Measurements from ENCODE around the gene CYP2E1. TPM values are rescaled to one million over a fixed set of nuclear protein-coding genes. Genes with fewer than 3 reads are reported as not detected.
"Not testable (repeated sequence)": the region's sequence is repeated elsewhere in the genome, so short reads cannot be mapped to it uniquely, and the experiment has no call there.

CYP2E1 gene
- total RNA-seq, 4 donors from 2014 or later = 0.31 to 2.3 (median 1.3) TPM

DNA sequence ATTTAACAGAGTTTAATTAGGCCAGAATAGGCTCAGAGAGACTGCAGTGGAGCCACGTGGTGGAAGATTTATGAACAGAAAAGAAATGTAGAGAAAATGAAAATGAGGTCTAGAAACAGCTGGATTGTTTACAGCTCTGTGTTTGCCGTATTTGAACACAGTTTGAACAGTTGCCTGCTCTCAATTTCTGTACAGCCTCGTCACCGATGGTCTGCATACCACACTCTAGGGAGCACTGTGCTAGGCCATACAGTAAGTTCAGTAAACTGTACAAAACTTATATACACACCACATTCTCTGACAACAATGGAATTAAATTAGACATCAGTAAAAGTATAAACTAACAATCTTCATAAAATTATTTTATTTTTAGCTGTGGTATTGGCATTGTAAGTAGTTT lies 11.1 kb upstream of the CYP2E1 start:
- TF ChIP-seq, protein P1, sequence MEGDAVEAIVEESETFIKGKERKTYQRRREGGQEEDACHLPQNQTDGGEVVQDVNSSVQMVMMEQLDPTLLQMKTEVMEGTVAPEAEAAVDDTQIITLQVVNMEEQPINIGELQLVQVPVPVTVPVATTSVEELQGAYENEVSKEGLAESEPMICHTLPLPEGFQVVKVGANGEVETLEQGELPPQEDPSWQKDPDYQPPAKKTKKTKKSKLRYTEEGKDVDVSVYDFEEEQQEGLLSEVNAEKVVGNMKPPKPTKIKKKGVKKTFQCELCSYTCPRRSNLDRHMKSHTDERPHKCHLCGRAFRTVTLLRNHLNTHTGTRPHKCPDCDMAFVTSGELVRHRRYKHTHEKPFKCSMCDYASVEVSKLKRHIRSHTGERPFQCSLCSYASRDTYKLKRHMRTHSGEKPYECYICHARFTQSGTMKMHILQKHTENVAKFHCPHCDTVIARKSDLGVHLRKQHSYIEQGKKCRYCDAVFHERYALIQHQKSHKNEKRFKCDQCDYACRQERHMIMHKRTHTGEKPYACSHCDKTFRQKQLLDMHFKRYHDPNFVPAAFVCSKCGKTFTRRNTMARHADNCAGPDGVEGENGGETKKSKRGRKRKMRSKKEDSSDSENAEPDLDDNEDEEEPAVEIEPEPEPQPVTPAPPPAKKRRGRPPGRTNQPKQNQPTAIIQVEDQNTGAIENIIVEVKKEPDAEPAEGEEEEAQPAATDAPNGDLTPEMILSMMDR (IDR thresholded peaks at IDR 0.05) = no peak
- ATAC-seq (ENCODE audit: low FRiP score) (no peak), DNase-seq (ENCODE audit: low spot score) (no peak)

DNA sequence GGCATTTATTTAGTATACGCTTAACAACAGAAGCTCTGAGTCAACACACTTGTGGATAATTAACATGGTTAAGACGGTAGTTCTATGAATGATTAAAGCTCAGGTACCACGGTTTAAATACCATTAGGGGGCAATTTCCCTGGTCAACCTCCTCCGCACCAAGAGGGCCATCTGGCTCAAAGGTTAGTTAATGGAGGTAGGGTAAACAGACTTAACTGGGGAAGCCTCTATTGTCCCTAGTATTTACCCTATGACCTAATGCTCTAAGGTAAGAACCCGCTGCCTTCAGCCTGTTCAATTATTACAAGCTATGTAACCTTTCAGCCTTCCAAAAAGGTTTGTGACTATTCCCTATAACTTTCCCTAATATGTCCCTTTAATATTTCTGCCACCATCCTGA lies 8.6 kb upstream of the CYP2E1 start:
- ATAC-seq (ENCODE audit: low FRiP score); DNase-seq (ENCODE audit: low spot score): not testable (repeated sequence)

DNA sequence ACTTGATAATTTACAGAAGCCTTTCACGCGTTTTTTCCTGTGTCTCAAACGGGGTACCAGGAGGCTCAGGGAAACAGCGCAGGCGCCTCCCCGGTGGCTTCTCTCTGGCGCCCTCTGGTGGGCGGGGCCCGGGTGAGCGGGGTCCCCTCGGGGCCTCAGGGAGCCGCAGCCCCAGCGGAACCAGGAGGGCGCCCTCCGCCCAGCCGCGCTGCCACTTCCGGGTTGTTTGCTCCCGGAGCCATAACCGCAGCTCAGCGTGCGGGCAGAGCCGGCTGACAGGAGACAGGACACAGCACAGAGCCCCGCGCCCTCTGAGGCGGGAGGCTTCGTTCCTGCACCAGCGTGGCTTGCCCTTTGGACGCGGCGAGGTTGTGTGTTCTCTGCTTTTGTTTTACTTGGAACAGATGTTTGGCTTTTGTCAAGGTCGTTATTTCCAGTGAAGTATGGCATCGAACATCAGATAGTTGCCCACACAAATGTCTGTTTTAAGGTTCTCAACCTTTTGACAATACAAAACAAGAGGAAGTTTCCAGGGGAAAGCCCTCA lies 6.9 kb upstream of the CYP2E1 start:
- TF ChIP-seq, protein P1 (IDR thresholded peaks at IDR 0.05) = peak in 1 of 3 donors; percentile 55

DNA sequence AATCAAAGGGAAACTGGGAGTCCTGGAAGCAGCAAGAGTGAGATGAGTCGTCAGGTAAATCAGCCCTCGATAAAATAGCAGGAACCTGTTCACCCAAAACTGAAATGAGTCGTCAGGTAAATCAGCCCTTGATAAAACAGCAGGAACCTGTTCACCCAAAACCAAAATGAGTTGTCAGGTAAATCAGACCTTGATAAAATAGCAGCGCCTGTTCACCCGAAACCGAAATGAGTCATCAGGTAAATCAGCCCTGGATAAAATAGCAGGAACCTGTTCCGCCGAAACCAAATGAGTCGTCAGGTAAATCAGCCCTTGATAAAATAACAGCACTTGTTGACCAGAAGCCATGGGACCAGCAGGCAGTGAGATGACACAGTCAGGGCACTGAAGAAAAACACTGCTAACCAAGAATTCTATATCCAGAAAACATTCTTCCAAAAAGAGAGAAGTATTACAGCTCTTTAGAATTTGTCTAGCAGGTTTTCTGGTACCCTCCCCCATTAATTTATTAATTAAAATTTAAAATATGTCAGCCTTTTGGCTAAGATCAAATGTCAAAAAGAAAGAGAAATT lies 3.4 kb upstream of the CYP2E1 start:
- no peak for DNase-seq (ENCODE audit: low spot score)
- no peak for ATAC-seq (ENCODE audit: low FRiP score)
- TF ChIP-seq, protein P1 (IDR thresholded peaks at IDR 0.05) = no peak

More for the DNA sequence above, 6.9 kb upstream of the CYP2E1 start:
- ATAC-seq (ENCODE audit: low FRiP score) = peak; percentile 85
- DNase-seq (ENCODE audit: low spot score) = peak; percentile 71

DNA sequence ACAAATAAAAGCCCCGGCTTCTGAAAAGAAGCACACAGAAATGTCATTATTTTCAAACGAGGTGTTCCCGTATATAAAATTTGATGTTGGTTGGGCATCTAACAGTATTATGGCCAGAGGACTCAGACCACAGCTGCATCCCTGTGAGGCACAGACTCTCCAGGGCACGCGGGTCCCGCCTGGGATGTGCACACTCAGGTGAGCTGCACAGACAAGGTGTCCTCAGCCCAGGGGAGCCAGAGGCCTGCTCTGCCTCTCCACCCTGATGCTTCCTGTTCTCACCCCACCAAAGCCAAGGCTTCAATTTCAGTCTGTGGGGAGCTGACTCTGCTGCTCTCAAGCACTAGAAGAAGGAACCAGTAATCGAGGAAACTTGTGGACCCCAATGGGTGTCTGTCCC lies 1.7 kb upstream of the CYP2E1 start:
- ATAC-seq (ENCODE audit: low FRiP score) (no peak), DNase-seq (ENCODE audit: low spot score) (no peak)
- TF ChIP-seq, protein P1 (IDR thresholded peaks at IDR 0.05) = no peak

DNA sequence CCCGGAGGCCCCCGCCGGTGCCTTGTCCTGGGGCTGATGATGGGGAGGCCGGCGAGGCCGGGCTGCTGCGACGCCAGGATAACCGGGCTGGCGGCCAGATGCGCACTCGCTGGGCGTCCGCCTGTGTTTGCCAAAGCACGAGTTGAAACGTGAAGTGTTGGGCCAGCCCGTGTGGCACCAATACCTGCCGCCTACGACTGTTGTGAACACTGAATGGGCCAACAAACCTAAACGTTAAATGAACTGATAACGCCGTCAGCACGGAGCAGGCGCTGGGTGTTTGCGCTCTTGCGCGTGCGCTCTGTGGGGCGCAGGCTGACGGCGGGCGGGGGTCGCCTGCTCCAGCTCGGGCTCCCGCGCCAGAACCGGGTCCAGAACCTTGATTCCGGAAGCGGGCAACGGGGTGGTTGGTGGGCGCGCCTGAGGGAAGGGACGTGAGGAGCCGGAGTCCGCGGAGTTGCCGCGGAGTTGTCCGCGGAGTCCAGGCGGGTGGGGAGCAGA lies 658 bp downstream of the CYP2E1 start:
- DNase-seq (ENCODE audit: low spot score) (no peak), ATAC-seq (ENCODE audit: low FRiP score) (no peak)
- TF ChIP-seq, protein P1 (IDR thresholded peaks at IDR 0.05) = no peak

DNA sequence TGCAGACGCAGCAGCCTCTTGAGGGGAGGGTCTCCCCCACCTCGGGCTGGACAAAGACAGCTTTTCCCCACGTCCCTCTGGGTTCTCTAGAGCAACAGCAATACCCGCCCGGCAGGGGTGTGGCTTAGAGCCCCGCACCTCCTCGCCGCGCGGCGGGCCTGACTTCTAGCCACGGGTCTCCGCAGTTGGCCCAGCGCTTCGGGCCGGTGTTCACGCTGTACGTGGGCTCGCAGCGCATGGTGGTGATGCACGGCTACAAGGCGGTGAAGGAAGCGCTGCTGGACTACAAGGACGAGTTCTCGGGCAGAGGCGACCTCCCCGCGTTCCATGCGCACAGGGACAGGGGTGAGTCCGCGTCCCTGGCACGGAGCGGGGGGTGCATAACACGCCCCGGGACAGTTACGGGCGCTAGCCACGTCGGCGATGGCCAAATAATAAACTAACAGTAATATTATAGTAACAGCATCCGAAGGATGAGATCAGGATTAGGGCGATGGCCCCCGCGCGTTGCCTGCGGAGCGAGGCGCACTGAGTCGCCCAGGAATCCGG lies 1.2 kb downstream of the CYP2E1 start:
- TF ChIP-seq, protein P1 (IDR thresholded peaks at IDR 0.05) = no peak
- DNase-seq (ENCODE audit: low spot score) (no peak), ATAC-seq (ENCODE audit: low FRiP score) (no peak)

Data from omental fat pad (tissue), 4 donors.